Skin epidermis (tissue), 12 donors: ENCODE measurements around the gene PROKR2.

Source experiments
- H3K27ac ChIP-seq, 21 experiments: fragments of 200-600 bp; sonication (generic) in 11 of 21; one replicate each; pipeline ENCODE4 v1.5.0; 2020; ENCODE audit warnings: mild to moderate bottlenecking in 3 of 21, inconsistent platforms in 2 of 21, moderate library complexity in 2 of 21
- H3K4me3 ChIP-seq, 7 experiments: fragments of 200-600 bp; sonication (generic) in 2 of 7; one replicate each; pipeline ENCODE4 v1.5.0; 2020; ENCODE audit warnings: inconsistent platforms in 2 of 7, mild to moderate bottlenecking in 2 of 7, moderate library complexity in 1 of 7

The PROKR2 gene

GRCh38 chr20:5316188-5317158, at the start of gene PROKR2:
PROKR2 (minus strand) TSS chr20:5316954; CDS start chr20:5314369, 2,585 bp downstream.
- H3K4me3 ChIP-seq = no peak within 1 kb of the TSS
- no peak within 1 kb of the TSS for H3K27ac ChIP-seq

DNA sequence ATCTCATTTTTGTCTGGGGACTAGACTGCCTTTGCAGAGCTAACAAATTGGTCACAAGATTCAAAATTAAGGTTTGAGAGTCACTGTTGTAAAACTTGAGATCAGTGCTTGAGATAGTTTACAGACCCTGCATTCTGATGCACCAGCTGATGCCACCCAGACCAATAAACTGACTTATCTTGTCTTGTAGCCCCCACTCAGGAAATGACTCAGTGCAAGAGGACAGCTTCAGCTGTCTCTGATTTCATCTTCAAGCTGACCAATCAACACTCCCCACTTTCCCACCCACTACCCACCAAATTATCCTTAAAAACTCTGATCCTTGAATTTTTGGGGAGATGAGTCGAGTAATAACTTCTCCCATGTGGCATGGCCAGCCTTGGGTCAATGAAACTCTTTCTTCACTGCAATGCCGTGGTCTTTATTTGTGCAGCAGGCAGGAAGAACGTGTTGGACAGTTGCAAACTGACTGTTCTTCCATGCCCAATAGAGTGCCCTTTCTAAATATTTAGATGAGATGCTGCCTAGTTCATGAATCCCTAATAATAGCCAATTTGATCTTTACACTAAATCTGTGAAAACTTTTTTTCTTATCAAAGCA, 48.3 kb upstream of the PROKR2 start:
- Histone ChIP-seq H3K27ac (no peak overlapping the region), H3K4me3 (no peak overlapping the region)

DNA sequence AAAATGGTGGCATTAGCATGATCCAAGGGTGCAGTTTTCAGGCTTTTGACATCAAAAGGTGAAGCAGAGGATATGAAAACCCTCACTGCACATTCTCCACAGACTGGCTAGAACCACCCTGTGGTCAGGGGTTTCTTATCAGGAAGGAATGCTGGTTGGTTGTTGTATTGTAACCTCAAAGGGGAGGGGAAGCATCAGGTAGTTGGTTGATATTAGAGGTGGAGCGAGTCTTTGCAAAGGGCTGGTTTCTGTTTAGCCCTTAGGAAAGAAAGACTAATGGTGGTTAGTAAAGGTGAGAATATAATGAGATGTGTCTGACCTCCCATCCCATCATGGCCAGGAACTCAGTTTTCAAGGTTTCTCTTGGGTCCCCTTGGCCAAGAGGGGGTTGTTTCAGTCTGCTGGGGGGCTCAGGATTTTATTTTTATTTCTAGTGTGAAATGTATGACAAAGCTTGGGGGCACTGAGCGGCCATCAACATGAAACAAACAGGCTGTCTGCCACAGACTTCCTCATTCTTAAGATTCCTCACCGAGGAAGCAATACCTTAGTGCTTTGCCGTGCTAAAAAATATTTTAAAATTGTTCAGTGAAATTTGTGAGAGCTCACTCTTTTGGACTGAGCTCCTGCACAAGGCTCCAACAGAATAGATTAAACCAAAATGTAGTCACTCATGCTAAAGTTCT, 47.5 kb upstream of the PROKR2 start:
- H3K4me3 ChIP-seq = no peak overlapping the region
- no peak overlapping the region for H3K27ac ChIP-seq

GRCh38 chr20:5362771-5363170, 46.0 kb upstream of the PROKR2 start:
- H3K27ac ChIP-seq = no peak overlapping the region

GRCh38 chr20:5361176-5361575, 44.4 kb upstream of the PROKR2 start:
- H3K4me3 ChIP-seq = no peak overlapping the region
- H3K27ac ChIP-seq = no peak overlapping the region

More at GRCh38 chr20:5362771-5363170, 46.0 kb upstream of the PROKR2 start:
- no peak overlapping the region for H3K4me3 ChIP-seq

DNA sequence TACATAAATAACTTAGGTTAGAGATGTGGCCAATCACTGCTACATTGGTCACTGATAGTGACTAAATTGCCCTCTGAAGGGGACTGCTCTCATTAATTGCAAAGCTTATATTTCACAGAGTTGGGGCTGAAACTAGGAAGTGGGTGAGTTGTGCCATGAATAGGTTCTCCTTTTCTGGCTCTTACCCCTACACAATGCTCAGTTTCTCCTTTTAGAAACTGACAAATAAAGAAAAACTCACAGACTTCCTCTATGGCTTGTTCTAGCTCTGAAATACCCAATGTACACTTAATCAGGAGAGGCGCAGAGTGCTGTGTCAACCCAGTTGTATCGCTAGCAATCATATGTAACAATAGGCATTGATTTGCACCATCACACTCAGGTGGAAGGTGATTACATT, 41.2 kb upstream of the PROKR2 start:
- Histone ChIP-seq H3K4me3 (no peak overlapping the region), H3K27ac (no peak overlapping the region)

DNA sequence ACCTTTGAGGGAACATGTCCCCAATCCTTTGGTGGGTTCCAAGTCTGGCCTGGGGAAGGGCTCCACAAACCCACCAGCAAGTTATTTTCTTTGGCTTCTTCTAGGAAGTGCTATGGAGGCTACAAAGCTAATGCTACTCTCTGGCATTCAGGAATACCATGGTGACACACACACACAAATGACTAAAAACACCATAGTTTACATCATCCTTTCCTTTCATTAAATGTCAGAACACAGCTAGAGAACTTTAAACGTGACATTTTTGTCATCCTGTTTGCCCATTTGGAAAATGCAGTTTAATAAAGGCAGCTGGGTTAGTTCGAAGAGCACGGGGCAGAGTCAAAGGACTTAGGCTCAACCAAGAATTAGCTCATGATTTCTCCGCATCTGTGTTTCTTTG, 40.2 kb upstream of the PROKR2 start:
- H3K4me3 ChIP-seq = no peak overlapping the region
- no peak overlapping the region for H3K27ac ChIP-seq

- Histone ChIP-seq H3K27ac (no peak overlapping the region), H3K4me3 (no peak overlapping the region)
These were observed 38.1 kb upstream of the PROKR2 start for GRCh38 chr20:5354901-5355300.

- Histone ChIP-seq H3K27ac (no peak overlapping the region), H3K4me3 (no peak overlapping the region)
These were observed 37.1 kb upstream of the PROKR2 start for GRCh38 chr20:5353624-5354496.

- Histone ChIP-seq H3K27ac (no peak overlapping the region), H3K4me3 (no peak overlapping the region)
These were observed 32.7 kb upstream of the PROKR2 start for GRCh38 chr20:5349448-5349847.

GRCh38 chr20:5342021-5342420, 25.3 kb upstream of the PROKR2 start:
- Histone ChIP-seq H3K4me3 (no peak overlapping the region), H3K27ac (no peak overlapping the region)

DNA sequence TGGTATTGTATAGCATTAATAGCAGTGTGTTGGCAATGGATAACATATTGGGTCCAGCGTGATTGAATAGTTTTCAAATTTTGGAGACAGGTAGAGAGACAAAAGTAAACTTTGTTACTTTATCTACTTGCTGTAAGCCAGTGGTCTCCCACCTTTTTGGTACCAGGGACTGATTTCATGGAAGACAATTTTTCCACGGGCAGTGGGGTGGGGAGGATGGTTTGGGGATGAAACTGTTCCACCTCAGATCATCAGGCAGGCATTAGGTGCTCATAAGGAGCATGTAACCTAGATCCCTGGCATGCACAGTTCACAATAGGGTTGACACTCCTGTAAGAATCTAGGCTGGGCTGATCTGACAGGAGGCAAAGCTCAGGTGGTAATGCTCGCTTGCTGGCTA, 14.6 kb upstream of the PROKR2 start:
- no peak overlapping the region for H3K27ac ChIP-seq
- H3K4me3 ChIP-seq = no peak overlapping the region

DNA sequence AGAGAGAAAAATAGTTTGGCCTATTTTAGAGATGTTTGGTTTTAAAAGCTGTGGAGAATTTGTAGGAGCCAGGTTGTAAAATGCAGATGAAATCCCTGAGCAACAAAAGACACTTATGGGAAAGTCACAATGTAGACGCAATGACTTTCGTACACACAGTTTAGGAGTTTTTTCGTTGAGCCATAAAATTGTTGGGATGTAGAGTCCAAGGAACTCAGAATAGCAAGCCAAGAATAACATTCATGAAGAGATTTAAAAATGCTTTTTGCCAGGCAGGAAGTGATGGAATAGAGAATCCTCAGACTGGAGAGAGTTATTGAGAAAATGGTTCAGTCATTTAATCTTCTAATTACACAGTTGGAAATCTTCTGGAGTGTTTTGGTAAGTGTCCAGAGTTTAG, 11.5 kb upstream of the PROKR2 start:
- no peak overlapping the region for H3K27ac ChIP-seq
- no peak overlapping the region for H3K4me3 ChIP-seq

- Histone ChIP-seq H3K27ac (no peak overlapping the region), H3K4me3 (no peak overlapping the region)
These were observed 10.6 kb upstream of the PROKR2 start for GRCh38 chr20:5327356-5327755.

- H3K4me3 ChIP-seq = no peak overlapping the region
- no peak overlapping the region for H3K27ac ChIP-seq
These were observed 957 bp downstream of the PROKR2 start for GRCh38 chr20:5315807-5316187.

GRCh38 chr20:5313916-5314315, 2.8 kb downstream of the PROKR2 start:
- Histone ChIP-seq H3K27ac (no peak overlapping the region), H3K4me3 (no peak overlapping the region)

DNA sequence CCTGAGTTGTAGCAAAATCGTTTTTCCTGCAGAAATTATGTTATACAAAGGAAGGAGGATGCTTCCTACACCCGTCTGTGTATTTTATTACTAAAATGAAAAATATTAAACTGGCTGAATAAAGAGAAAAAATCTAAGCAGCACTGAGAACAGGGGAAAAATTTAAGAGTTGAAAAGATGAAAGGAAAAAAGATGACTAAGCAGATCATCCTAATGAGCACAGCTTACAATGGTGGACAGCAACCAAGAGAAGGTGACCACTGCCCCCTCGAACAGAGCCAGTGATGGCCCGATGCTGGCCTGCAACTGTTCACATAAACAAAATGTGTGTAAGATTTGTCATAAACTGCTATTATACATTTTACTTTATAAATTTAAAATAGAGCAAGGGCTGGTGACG, 4.2 kb downstream of the PROKR2 start:
- no peak overlapping the region for H3K4me3 ChIP-seq
- H3K27ac ChIP-seq = no peak overlapping the region

DNA sequence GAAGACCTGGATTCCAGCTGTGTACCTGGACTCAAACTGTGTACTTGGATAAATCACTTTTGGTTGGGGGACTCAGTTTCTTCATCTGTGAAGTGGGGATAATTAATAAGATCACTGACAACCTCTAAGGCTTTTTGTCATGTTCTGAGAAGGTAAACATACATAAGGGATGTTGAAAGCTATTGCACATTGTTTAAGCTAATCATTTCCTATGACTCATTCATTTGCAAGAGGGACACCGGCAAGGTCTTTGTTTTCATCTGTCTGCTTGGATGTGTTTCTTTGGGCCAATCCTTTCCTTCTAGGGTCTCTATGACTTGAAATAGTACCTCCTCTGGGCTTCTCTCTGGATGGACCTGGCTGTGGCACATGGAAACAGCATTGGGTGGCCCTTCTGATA, 6.8 kb downstream of the PROKR2 start:
- H3K4me3 ChIP-seq = no peak overlapping the region
- no peak overlapping the region for H3K27ac ChIP-seq

DNA sequence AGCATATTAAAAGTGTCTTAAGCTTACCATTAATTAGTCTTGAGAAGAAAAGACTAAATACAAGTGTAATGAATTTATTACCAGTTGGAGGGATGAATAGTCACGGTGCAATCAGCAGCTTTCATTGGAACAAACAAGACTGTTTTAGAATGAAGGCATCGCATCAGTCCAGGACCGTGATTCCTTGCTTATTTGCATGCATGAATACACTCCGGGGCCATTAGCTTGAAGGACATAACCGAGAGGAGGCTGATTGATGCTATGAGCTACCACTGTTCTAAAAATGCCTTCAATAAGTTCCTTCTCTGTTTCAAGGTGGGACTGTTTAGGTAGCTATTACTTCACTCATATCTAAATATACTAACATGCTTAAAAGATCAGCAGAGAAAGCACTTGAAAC, 17.9 kb downstream of the PROKR2 start:
- no peak overlapping the region for H3K27ac ChIP-seq

More for the DNA sequence above, 17.9 kb downstream of the PROKR2 start:
- no peak overlapping the region for H3K4me3 ChIP-seq
